ENCODE measurements around the gene NUP210. TPM values are rescaled to one million over a fixed set of nuclear protein-coding genes. Genes with fewer than 3 reads are reported as not detected.

NUP210 gene
- total and polyA plus RNA-seq, 7 donors: under 0.01 to 26.4 (median 2.1) TPM

GRCh38 chr3:13411186-13411860, 8.8 kb downstream of the NUP210 start:
- Histone ChIP-seq H3K36me3 (no peaks in the 10 kb centered on the region), H3K4me3 (no peak overlapping the region), H3K9me3 (peaks cover 0 to 6% (median 2%) of the 10 kb centered on the region in 4 donors), H3K27me3 (no peaks in the 10 kb centered on the region), H3K27ac (no peak overlapping the region), H3K4me1 (no peaks in the 10 kb centered on the region)
- DNase-seq: peak; percentile 36
- TF ChIP-seq CTCF (IDR thresholded peaks at IDR 0.05) (no peak), POLR2AphosphoS5 (IDR thresholded peaks at IDR 0.05) (no peak), EP300 (IDR thresholded peaks at IDR 0.05) (no peak), POLR2A (IDR thresholded peaks at IDR 0.05) (no peak)
- WGBS, 2 donors: 39 to 77% methylated on average over 6 of the region's 6 CpGs
- intact Hi-C loops (cut with DNase I): no loop called here

- no peaks in the 10 kb centered on the region for H3K27me3 ChIP-seq
- no peak for DNase-seq
- H3K4me3 ChIP-seq: no peak overlapping the region
- no peaks in the 10 kb centered on the region for H3K4me1 ChIP-seq
- 92 to 97% methylated on average over 2 of the region's 2 CpGs for WGBS, 2 donors
- peaks cover 0 to 6% (median 2%) of the 10 kb centered on the region in 4 donors for H3K9me3 ChIP-seq
- intact Hi-C loops (cut with DNase I): no loop called here
- H3K36me3 ChIP-seq: no peaks in the 10 kb centered on the region
- TF ChIP-seq EP300 (IDR thresholded peaks at IDR 0.05) (no peak), POLR2A (IDR thresholded peaks at IDR 0.05) (no peak), POLR2AphosphoS5 (IDR thresholded peaks at IDR 0.05) (no peak), CTCF (IDR thresholded peaks at IDR 0.05) (no peak)
- H3K27ac ChIP-seq: no peak overlapping the region
These were observed 11.2 kb downstream of the NUP210 start for GRCh38 chr3:13408890-13409289.

GRCh38 chr3:13407926-13408325, 12.2 kb downstream of the NUP210 start:
- Histone ChIP-seq H3K9me3 (peaks cover 0 to 6% (median 2%) of the 10 kb centered on the region in 4 donors), H3K4me1 (no peaks in the 10 kb centered on the region), H3K4me3 (no peak overlapping the region), H3K27me3 (no peaks in the 10 kb centered on the region), H3K36me3 (no peaks in the 10 kb centered on the region), H3K27ac (no peak overlapping the region)
- intact Hi-C loops (cut with DNase I): no loop called here
- no peak for DNase-seq
- TF ChIP-seq EP300 (IDR thresholded peaks at IDR 0.05): no peak
- no peak for TF ChIP-seq POLR2A (IDR thresholded peaks at IDR 0.05)

GRCh38 chr3:13407475-13407874, 12.6 kb downstream of the NUP210 start:
- Histone ChIP-seq H3K9me3 (peaks cover 0 to 6% (median 2%) of the 10 kb centered on the region in 4 donors), H3K4me1 (no peaks in the 10 kb centered on the region), H3K36me3 (no peaks in the 10 kb centered on the region), H3K27ac (no peak overlapping the region), H3K4me3 (no peak overlapping the region), H3K27me3 (no peaks in the 10 kb centered on the region)
- intact Hi-C loops (cut with DNase I): no loop called here
- WGBS, 2 donors: 97 to 99% methylated on average over 1 of the region's 1 CpG
- TF ChIP-seq POLR2A (IDR thresholded peaks at IDR 0.05) (no peak), EP300 (IDR thresholded peaks at IDR 0.05) (no peak), POLR2AphosphoS5 (IDR thresholded peaks at IDR 0.05) (no peak), CTCF (IDR thresholded peaks at IDR 0.05) (no peak)
- no peak for DNase-seq

- 87 to 90% methylated on average over 5 of the region's 5 CpGs for WGBS, 2 donors
These were observed 13.9 kb downstream of the NUP210 start for GRCh38 chr3:13406190-13406589.

More at GRCh38 chr3:13406190-13406589, 13.9 kb downstream of the NUP210 start:
- Histone ChIP-seq H3K4me1 (no peaks in the 10 kb centered on the region), H3K27me3 (no peaks in the 10 kb centered on the region), H3K36me3 (no peaks in the 10 kb centered on the region), H3K9me3 (peaks cover 0 to 6% (median 2%) of the 10 kb centered on the region in 4 donors), H3K27ac (no peak overlapping the region), H3K4me3 (no peak overlapping the region)
- intact Hi-C loops (cut with DNase I): no loop called here
- no peak for DNase-seq
- TF ChIP-seq CTCF (IDR thresholded peaks at IDR 0.05): no peak
